ACC112 (cell line): ENCODE measurements around the gene PCBP3.

Experiments used
- H2AFZ ChIP-seq: fragments of 200-600 bp; sonication (generic); one replicate; pipeline ENCODE4 v1.6.0; 2017; ENCODE audit warnings: antibody characterized with exemption, low read length; ENCODE audit not compliant: unreplicated experiment
- H3K27ac ChIP-seq: fragments of 200-600 bp; sonication (generic); 2 replicates; pipeline ENCODE4 v1.5.1; 2014; ENCODE audit warnings: low read depth, mild to moderate bottlenecking, antibody characterized with exemption, low read length, moderate library complexity
- H3K27me3 ChIP-seq: fragments of 200-600 bp; sonication (generic); 2 replicates; pipeline ENCODE4 v1.6.1; 2014; ENCODE audit warnings: mild to moderate bottlenecking, antibody characterized with exemption, low read length, moderate library complexity, mixed read lengths; ENCODE audit not compliant: insufficient read depth
- H3K36me3 ChIP-seq: fragments of 200-600 bp; sonication (generic); 2 replicates; pipeline ENCODE4 v1.6.1; 2016; ENCODE audit warnings: mild to moderate bottlenecking, antibody characterized with exemption, low read length, moderate library complexity, mixed read lengths; ENCODE audit not compliant: insufficient read depth
- H3K4me1 ChIP-seq: fragments of 200-600 bp; sonication (generic); one replicate; pipeline ENCODE4 v1.6.1; 2016; ENCODE audit warnings: low read length, mixed read lengths; ENCODE audit not compliant: insufficient read depth, unreplicated experiment, control insufficient read depth
- H3K4me3 ChIP-seq: fragments of 200-600 bp; sonication (generic); 2 replicates; pipeline ENCODE4 v1.5.1; 2014; ENCODE audit warnings: mild to moderate bottlenecking, low read depth, low read length
- H3K79me2 ChIP-seq: fragments of 200-600 bp; sonication (generic); one replicate; pipeline ENCODE4 v1.6.0; 2016; ENCODE audit warnings: low read length; ENCODE audit not compliant: control insufficient read depth, unreplicated experiment, insufficient read depth

The PCBP3 gene

GRCh38 chr21:45985471-45986315 lies 342.2 kb downstream of the PCBP3 start:
- Histone ChIP-seq H3K36me3 (peaks cover 57% of the 10 kb centered on the region), H3K4me1 (peaks cover 21% of the 10 kb centered on the region), H2AFZ (no peak overlapping the region), H3K27me3 (no peaks in the 10 kb centered on the region), H3K27ac (peak overlapping the region; percentile 72), H3K4me3 (peak overlapping the region; percentile 99; the same call in 1 of the 2 replicates), H3K79me2 (peaks cover 67% of the 10 kb centered on the region)

DNA sequence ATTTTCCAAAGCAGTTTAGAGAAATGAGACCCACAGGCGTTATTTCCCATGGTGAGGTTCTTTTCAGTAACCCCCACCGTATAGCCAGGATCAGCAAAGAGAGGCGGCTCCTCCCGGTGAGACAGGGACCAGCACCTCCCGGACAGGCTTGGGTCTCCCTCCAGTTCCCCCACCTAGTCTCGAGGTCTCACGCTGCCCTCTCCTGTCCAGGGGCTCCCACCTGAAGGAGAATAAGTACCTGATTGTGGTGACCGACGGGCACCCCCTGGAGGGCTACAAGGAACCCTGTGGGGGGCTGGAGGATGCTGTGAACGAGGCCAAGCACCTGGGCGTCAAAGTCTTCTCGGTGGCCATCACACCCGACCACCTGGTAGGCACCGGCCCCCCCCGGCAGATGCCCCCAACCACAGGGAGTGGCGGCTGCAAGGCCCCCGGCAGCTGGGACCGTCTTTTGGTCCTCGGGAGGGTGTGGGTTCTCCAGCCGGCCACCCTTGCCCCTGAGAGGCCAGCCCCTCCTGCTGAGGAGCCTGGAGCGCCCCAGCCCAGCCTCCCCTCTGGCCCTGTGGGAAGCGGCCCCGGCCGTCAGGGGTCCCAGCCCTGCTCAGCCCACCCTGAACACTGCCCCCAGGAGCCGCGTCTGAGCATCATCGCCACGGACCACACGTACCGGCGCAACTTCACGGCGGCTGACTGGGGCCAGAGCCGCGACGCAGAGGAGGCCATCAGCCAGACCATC lies 343.0 kb downstream of the PCBP3 start:
- Histone ChIP-seq H3K4me1 (peaks cover 18% of the 10 kb centered on the region), H2AFZ (no peak overlapping the region), H3K36me3 (peaks cover 60% of the 10 kb centered on the region), H3K4me3 (no peak overlapping the region), H3K27me3 (no peaks in the 10 kb centered on the region), H3K27ac (0 out of 2 replicates have a peak overlapping the region, but pooled peaks have one; percentile 72), H3K79me2 (peaks cover 67% of the 10 kb centered on the region)

GRCh38 chr21:45987121-45987711 lies 343.7 kb downstream of the PCBP3 start:
- H3K27me3 ChIP-seq, result no peaks in the 10 kb centered on the region
- peaks cover 18% of the 10 kb centered on the region for H3K4me1 ChIP-seq
- H3K4me3 ChIP-seq, result no peak overlapping the region
- peaks cover 67% of the 10 kb centered on the region for H3K36me3 ChIP-seq
- peaks cover 61% of the 10 kb centered on the region for H3K79me2 ChIP-seq
- no peak overlapping the region for H3K27ac ChIP-seq
- no peak overlapping the region for H2AFZ ChIP-seq

DNA sequence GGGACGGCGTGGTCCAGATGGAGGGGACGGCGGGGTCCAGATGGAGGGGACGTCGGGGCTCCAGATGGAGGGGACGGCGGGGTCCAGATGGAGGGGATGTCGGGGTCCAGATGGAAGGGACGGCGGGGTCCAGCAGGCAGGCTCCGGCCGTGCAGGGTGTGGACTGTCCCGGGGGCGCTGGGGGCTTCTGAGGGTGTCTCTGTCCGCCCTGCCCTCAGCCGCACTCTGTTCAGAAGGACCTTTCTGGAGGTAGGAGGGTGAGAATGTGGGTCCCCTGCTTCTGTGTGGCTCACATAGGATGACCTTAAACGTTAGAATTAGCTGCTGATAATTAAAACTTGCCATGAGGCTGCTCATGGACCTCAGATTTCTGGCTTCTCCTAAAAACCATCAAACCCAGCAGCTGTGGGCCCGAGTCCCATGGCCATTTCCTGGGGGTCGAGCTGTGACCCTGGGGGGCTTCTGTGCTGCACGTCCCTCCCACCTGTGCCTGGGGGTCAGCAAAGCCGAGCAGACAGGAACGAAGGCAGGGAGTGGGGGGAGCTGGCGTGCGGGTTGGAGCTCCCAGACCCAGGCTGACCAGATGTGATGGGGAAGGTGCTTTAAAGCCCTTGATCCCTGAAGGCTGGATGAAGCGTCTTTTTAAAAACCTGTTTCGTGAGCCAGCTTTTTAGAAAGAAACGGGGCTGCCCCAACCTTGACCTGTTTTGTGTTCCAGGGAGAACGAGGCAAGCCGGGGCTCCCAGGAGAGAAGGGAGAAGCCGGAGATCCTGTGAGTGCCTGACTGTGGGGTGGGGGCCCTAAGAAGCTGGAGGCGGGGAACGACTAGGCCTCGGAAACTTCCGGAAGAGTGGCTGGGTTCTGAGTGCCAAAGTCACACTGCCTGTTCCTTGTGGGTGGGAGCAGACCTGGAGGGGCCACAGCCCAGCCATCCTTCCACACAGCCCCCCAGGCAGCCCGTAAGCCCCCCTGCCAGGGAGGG lies 345.1 kb downstream of the PCBP3 start:
- H3K4me1 ChIP-seq, result peaks cover 25% of the 10 kb centered on the region
- H3K79me2 ChIP-seq, result peaks cover 52% of the 10 kb centered on the region
- H3K36me3 ChIP-seq, result peaks cover 70% of the 10 kb centered on the region
- H3K27me3 ChIP-seq, result no peaks in the 10 kb centered on the region
- no peak overlapping the region for H3K4me3 ChIP-seq
- H2AFZ ChIP-seq, result no peak overlapping the region
- 0 out of 2 replicates have a peak overlapping the region, but pooled peaks have one; percentile 26 for H3K27ac ChIP-seq

GRCh38 chr21:45989355-45990048 lies 346.0 kb downstream of the PCBP3 start:
- Histone ChIP-seq H3K79me2 (peaks cover 49% of the 10 kb centered on the region), H3K4me3 (no peak overlapping the region), H2AFZ (no peak overlapping the region), H3K36me3 (peaks cover 70% of the 10 kb centered on the region), H3K4me1 (peaks cover 27% of the 10 kb centered on the region), H3K27ac (no peak overlapping the region), H3K27me3 (no peaks in the 10 kb centered on the region)

DNA sequence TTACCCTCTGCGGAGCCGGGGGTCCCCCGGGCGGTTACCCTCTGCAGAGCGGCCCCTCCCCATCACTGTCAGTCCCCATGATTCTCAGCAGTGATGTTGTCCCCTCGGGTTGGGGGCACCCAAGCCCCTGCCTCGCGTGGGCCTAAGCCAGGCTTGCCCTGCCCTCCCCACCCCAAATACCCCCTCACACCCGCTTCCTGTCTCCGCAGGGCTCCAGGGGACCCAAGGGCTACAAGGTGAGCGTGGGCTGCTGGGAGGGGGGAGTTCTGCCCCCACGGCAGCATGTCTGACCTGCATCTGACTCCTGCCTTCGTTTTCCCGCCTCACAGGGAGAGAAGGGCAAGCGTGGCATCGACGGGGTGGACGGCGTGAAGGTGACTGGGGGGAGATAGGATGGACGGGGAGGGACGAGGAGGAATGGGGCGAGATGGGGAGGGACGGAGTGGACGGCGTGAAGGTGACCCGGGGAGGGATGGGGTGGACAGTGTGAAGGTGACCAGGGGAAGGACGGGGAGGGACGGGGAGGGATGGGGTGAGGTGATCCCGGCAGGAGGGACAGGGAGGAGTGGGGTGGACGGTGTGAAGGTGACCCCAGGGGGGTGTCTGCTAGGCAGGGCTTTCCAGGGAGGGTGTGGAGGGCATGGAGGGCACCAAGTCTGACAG lies 346.7 kb downstream of the PCBP3 start:
- Histone ChIP-seq H3K27me3 (no peaks in the 10 kb centered on the region), H2AFZ (no peak overlapping the region), H3K27ac (no peak overlapping the region), H3K79me2 (peaks cover 42% of the 10 kb centered on the region), H3K4me3 (no peak overlapping the region), H3K4me1 (peaks cover 27% of the 10 kb centered on the region), H3K36me3 (peaks cover 70% of the 10 kb centered on the region; the same call in 1 of the 2 replicates)

DNA sequence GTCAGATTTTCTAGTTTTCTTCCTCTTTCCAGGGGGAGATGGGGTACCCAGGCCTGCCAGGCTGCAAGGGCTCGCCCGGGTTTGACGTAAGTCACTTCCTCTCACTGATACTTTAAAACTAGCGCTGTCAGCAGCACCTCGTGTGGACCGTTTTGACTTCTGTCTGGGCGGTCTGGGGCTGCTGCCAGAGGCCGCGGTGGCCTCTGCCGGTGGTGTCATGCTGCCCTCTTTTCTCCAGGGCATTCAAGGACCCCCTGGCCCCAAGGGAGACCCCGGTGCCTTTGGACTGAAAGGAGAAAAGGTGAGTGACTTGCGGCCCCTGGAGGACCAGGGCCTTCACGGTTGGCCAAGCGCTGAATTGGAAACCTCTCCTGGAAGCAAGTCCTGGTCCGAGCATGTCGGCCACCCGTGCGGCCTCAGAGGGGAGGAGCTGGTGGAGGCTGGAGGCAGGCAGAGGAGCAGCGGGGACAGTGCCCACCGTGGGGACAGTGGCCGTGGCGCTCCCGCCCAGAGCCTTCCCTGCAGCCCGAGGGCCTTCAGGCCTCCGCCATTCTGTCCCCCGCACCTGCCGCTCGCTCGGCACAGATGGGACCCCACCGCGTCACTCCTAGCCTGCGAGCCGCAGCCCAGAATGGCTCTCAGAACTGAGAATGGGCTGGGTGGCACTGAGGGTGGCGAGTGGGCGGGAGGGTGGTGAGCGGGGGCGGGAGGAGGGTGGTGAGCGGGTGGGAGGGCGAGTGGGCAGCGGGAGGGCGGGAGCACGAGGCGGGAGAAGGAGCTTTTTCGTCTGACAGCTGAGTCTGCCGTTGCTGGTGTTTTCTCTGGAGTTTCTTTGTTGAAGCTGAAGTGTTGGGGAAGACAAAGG lies 347.4 kb downstream of the PCBP3 start:
- Histone ChIP-seq H3K4me1 (peaks cover 29% of the 10 kb centered on the region), H3K27me3 (no peaks in the 10 kb centered on the region), H3K36me3 (peaks cover 68% of the 10 kb centered on the region; the same call in 1 of the 2 replicates), H3K4me3 (no peak overlapping the region), H3K27ac (no peak overlapping the region), H3K79me2 (peaks cover 38% of the 10 kb centered on the region), H2AFZ (no peak overlapping the region)

GRCh38 chr21:45991606-45992300 lies 348.2 kb downstream of the PCBP3 start:
- no peak overlapping the region; the same call in 1 of the 2 replicates for H3K27ac ChIP-seq
- peaks cover 65% of the 10 kb centered on the region for H3K36me3 ChIP-seq
- no peaks in the 10 kb centered on the region for H3K27me3 ChIP-seq
- H3K79me2 ChIP-seq, result peaks cover 33% of the 10 kb centered on the region
- H3K4me3 ChIP-seq, result no peak overlapping the region
- peaks cover 26% of the 10 kb centered on the region for H3K4me1 ChIP-seq
- no peak overlapping the region for H2AFZ ChIP-seq
